WTC11 (cell line): ENCODE measurements around the gene MBOAT2. TPM values are rescaled to one million over a fixed set of nuclear protein-coding genes. Genes with fewer than 3 reads are reported as not detected.

Experiments
- ATAC-seq: fragments of 200-7000 bp; cut with Tn5 transposase; 2 replicates; pipeline ENCODE4 v1.10.0; 2021; ENCODE audit warnings: mild to moderate bottlenecking, moderate library complexity
- CTCF ChIA-PET: fragments of 300-600 bp; sonication (Branson Sonifier 250); formaldehyde crosslinking; loops from one replicate; lab custom pipeline; 2021; ENCODE audit warnings: antibody characterized with exemption; lab: Charles Lee
- POLR2A ChIA-PET: fragments of 350-600 bp; sonication (Branson Sonifier 250); formaldehyde crosslinking; loops from one replicate; lab custom pipeline; 2021; ENCODE audit warnings: antibody characterized with exemption; lab: Charles Lee
- DNase-seq: peaks from one replicate; pipeline ENCODE4 v3.0.0; 2021; ENCODE audit warnings: low spot score
- H3K27ac Mint-ChIP-seq: 2 replicates; pipeline ENCODE4 v1.8.0; 2021; ENCODE audit warnings: mixed read lengths
- H3K27me3 Mint-ChIP-seq: 2 replicates; pipeline ENCODE4 v1.8.0; 2021; ENCODE audit warnings: low read depth, mild to moderate bottlenecking, moderate library complexity, mixed read lengths
- H3K36me3 Mint-ChIP-seq: 2 replicates; pipeline ENCODE4 v1.8.0; 2021; ENCODE audit warnings: mixed read lengths
- H3K4me1 Mint-ChIP-seq: 2 replicates; pipeline ENCODE4 v1.8.0; 2022; ENCODE audit warnings: mixed read lengths
- H3K4me3 Mint-ChIP-seq: 2 replicates; pipeline ENCODE4 v1.8.0; 2021; ENCODE audit warnings: mild to moderate bottlenecking, moderate library complexity, mixed read lengths
- H3K9me3 Mint-ChIP-seq: 2 replicates; pipeline ENCODE4 v1.8.0; 2021; ENCODE audit warnings: mixed read lengths
- ATF2 ChIP-seq: sonication (generic); formaldehyde crosslinking; IDR thresholded peaks from 2 replicates; pipeline ENCODE4 v1.8.1; 2022; ENCODE audit warnings: low read depth, missing genetic modification reagents, borderline replicate concordance
- JUN ChIP-seq: sonication (generic); formaldehyde crosslinking; IDR thresholded peaks from 2 replicates; pipeline ENCODE4 v1.8.0; 2023; ENCODE audit warnings: mild to moderate bottlenecking, missing genetic modification reagents
- KAT7 ChIP-seq: sonication (generic); formaldehyde crosslinking; IDR thresholded peaks from 2 replicates; pipeline ENCODE4 v1.8.1; 2023; ENCODE audit warnings: missing genetic modification reagents, mild to moderate bottlenecking, borderline replicate concordance
- MYBL2 ChIP-seq: sonication (generic); formaldehyde crosslinking; IDR thresholded peaks from 2 replicates; pipeline ENCODE4 v1.8.1; 2023; ENCODE audit warnings: mild to moderate bottlenecking, moderate library complexity, missing genetic modification reagents
- NFE2L1 ChIP-seq: sonication (generic); formaldehyde crosslinking; IDR thresholded peaks from 2 replicates; pipeline ENCODE4 v1.8.1; 2023; ENCODE audit warnings: missing genetic modification reagents
- OVOL2 ChIP-seq: fragments of 250-450 bp; sonication (Bioruptor Pico); IDR thresholded peaks from 2 replicates; pipeline ENCODE4 v1.9.0; 2021; ENCODE audit warnings: mild to moderate bottlenecking, borderline replicate concordance
- PRDM15 ChIP-seq: sonication (generic); formaldehyde crosslinking; IDR thresholded peaks from 2 replicates; pipeline ENCODE4 v1.8.0; 2022; ENCODE audit warnings: missing genetic modification reagents
- ZNF281 ChIP-seq: sonication (generic); formaldehyde crosslinking; IDR thresholded peaks from 2 replicates; pipeline ENCODE4 v1.8.0; 2023; ENCODE audit warnings: mild to moderate bottlenecking, missing genetic modification reagents
- ZNF512 ChIP-seq: sonication (generic); formaldehyde crosslinking; IDR thresholded peaks from 2 replicates; pipeline ENCODE4 v1.8.1; 2022; ENCODE audit warnings: missing genetic modification reagents, borderline replicate concordance
- total RNA-seq: library from RNA; stranded (reverse); gene quantifications from 3 replicates; pipeline ENCODE4 v1.2.3, GENCODE V29; 2021
- TF ChIP-seq, protein P1 (sequence below): sonication (generic); formaldehyde crosslinking; IDR thresholded peaks from 2 replicates; pipeline ENCODE4 v1.8.0; 2022; ENCODE audit warnings: mild to moderate bottlenecking, missing genetic modification reagents
- TF ChIP-seq, protein P2 (sequence below): fragments of 250-450 bp; sonication (Bioruptor Pico); IDR thresholded peaks from 2 replicates; pipeline ENCODE4 v1.9.0; 2021; ENCODE audit warnings: mild to moderate bottlenecking, borderline replicate concordance
- TF ChIP-seq, protein P3 (sequence below): sonication (generic); formaldehyde crosslinking; IDR thresholded peaks from 2 replicates; pipeline ENCODE4 v1.8.1; 2023; ENCODE audit warnings: mild to moderate bottlenecking, missing genetic modification reagents, borderline replicate concordance

Gene MBOAT2
- total RNA-seq, 1 experiment from 2014 or later, result 24.7 TPM

GRCh38 chr2:9050122-9050809, 46.8 kb upstream of the MBOAT2 start:
- ChIA-PET POLR2A (no interaction called here), CTCF (no interaction called here)
- Mint-ChIP-seq H3K27ac (no peak overlapping the region), H3K4me3 (no peak overlapping the region), H3K4me1 (no peaks in the 10 kb centered on the region), H3K9me3 (peaks cover 11% of the 10 kb centered on the region; the same call in 1 of the 2 replicates), H3K27me3 (no peaks in the 10 kb centered on the region), H3K36me3 (no peaks in the 10 kb centered on the region)
- DNase-seq (no peak), ATAC-seq (no peak)
- TF ChIP-seq KAT7 (CRISPR knock-in tag), result no peak
- no peak for TF ChIP-seq JUN (CRISPR knock-in tag)
- no peak for TF ChIP-seq ATF2 (CRISPR knock-in tag)
- no peak for TF ChIP-seq MYBL2 (CRISPR knock-in tag)
- no peak for TF ChIP-seq OVOL2
- TF ChIP-seq PRDM15, result no peak
- TF ChIP-seq ZNF512 (CRISPR knock-in tag), result no peak
- TF ChIP-seq NFE2L1 (CRISPR knock-in tag), result no peak
- TF ChIP-seq, protein P1, sequence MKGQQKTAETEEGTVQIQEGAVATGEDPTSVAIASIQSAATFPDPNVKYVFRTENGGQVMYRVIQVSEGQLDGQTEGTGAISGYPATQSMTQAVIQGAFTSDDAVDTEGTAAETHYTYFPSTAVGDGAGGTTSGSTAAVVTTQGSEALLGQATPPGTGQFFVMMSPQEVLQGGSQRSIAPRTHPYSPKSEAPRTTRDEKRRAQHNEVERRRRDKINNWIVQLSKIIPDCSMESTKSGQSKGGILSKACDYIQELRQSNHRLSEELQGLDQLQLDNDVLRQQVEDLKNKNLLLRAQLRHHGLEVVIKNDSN, result no peak

- POLR2A ChIA-PET, result no interaction called here
- CTCF ChIA-PET, result no interaction called here
- H3K4me1 Mint-ChIP-seq, result no peaks in the 10 kb centered on the region
- DNase-seq, result no peak
- no peaks in the 10 kb centered on the region for H3K36me3 Mint-ChIP-seq
- no peaks in the 10 kb centered on the region; the same call in 1 of the 2 replicates for H3K27me3 Mint-ChIP-seq
- no peak for ATAC-seq
- H3K4me3 Mint-ChIP-seq, result no peak overlapping the region
- no peak overlapping the region for H3K27ac Mint-ChIP-seq
- H3K9me3 Mint-ChIP-seq, result peaks cover 12% of the 10 kb centered on the region
- TF ChIP-seq ZNF512 (CRISPR knock-in tag) (no peak), ZNF281 (no peak)
- TF ChIP-seq, protein P2, sequence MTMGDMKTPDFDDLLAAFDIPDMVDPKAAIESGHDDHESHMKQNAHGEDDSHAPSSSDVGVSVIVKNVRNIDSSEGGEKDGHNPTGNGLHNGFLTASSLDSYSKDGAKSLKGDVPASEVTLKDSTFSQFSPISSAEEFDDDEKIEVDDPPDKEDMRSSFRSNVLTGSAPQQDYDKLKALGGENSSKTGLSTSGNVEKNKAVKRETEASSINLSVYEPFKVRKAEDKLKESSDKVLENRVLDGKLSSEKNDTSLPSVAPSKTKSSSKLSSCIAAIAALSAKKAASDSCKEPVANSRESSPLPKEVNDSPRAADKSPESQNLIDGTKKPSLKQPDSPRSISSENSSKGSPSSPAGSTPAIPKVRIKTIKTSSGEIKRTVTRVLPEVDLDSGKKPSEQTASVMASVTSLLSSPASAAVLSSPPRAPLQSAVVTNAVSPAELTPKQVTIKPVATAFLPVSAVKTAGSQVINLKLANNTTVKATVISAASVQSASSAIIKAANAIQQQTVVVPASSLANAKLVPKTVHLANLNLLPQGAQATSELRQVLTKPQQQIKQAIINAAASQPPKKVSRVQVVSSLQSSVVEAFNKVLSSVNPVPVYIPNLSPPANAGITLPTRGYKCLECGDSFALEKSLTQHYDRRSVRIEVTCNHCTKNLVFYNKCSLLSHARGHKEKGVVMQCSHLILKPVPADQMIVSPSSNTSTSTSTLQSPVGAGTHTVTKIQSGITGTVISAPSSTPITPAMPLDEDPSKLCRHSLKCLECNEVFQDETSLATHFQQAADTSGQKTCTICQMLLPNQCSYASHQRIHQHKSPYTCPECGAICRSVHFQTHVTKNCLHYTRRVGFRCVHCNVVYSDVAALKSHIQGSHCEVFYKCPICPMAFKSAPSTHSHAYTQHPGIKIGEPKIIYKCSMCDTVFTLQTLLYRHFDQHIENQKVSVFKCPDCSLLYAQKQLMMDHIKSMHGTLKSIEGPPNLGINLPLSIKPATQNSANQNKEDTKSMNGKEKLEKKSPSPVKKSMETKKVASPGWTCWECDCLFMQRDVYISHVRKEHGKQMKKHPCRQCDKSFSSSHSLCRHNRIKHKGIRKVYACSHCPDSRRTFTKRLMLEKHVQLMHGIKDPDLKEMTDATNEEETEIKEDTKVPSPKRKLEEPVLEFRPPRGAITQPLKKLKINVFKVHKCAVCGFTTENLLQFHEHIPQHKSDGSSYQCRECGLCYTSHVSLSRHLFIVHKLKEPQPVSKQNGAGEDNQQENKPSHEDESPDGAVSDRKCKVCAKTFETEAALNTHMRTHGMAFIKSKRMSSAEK (CRISPR knock-in tag), result no peak
- TF ChIP-seq, protein P3, sequence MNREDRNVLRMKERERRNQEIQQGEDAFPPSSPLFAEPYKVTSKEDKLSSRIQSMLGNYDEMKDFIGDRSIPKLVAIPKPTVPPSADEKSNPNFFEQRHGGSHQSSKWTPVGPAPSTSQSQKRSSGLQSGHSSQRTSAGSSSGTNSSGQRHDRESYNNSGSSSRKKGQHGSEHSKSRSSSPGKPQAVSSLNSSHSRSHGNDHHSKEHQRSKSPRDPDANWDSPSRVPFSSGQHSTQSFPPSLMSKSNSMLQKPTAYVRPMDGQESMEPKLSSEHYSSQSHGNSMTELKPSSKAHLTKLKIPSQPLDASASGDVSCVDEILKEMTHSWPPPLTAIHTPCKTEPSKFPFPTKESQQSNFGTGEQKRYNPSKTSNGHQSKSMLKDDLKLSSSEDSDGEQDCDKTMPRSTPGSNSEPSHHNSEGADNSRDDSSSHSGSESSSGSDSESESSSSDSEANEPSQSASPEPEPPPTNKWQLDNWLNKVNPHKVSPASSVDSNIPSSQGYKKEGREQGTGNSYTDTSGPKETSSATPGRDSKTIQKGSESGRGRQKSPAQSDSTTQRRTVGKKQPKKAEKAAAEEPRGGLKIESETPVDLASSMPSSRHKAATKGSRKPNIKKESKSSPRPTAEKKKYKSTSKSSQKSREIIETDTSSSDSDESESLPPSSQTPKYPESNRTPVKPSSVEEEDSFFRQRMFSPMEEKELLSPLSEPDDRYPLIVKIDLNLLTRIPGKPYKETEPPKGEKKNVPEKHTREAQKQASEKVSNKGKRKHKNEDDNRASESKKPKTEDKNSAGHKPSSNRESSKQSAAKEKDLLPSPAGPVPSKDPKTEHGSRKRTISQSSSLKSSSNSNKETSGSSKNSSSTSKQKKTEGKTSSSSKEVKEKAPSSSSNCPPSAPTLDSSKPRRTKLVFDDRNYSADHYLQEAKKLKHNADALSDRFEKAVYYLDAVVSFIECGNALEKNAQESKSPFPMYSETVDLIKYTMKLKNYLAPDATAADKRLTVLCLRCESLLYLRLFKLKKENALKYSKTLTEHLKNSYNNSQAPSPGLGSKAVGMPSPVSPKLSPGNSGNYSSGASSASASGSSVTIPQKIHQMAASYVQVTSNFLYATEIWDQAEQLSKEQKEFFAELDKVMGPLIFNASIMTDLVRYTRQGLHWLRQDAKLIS, result no peak
Observed at GRCh38 chr2:9045595-9045994, 42.1 kb upstream of the MBOAT2 start.
